H9 (cell line): ENCODE measurements around the gene APOL4. TPM values are rescaled to one million over a fixed set of nuclear protein-coding genes. Genes with fewer than 3 reads are reported as not detected.

Experiments used
- DNase-seq: peaks from one replicate; pipeline ENCODE4 v3.0.0-alpha.2; 2017
- H2AFZ ChIP-seq: one replicate; pipeline ENCODE4 v1.6.1; 2013; ENCODE audit warnings: mild to moderate bottlenecking, low read length, control low read depth, moderate library complexity
- H2AK5ac ChIP-seq: 2 replicates; pipeline ENCODE4 v1.6.1; 2013; ENCODE audit warnings: low read length, control low read depth, mixed read lengths; ENCODE audit not compliant: insufficient read length
- H2BK120ac ChIP-seq: one replicate; pipeline ENCODE4 v1.6.1; 2013; ENCODE audit warnings: low read depth, mild to moderate bottlenecking, low read length, control low read depth, inconsistent platforms; ENCODE audit not compliant: poor library complexity, severe bottlenecking
- H2BK12ac ChIP-seq: 2 replicates; pipeline ENCODE4 v1.6.1; 2013; ENCODE audit warnings: low read length, control low read depth, mixed read lengths, low read depth; ENCODE audit not compliant: insufficient read length
- H2BK15ac ChIP-seq: 2 replicates; pipeline ENCODE4 v1.6.1; 2013; ENCODE audit warnings: low read depth, low read length, control low read depth
- H2BK20ac ChIP-seq: one replicate; pipeline ENCODE4 v1.6.1; 2013; ENCODE audit warnings: low read depth, mild to moderate bottlenecking, low read length, control low read depth, inconsistent platforms; ENCODE audit not compliant: poor library complexity, severe bottlenecking
- H2BK5ac ChIP-seq: 2 replicates; pipeline ENCODE4 v1.6.1; 2013; ENCODE audit warnings: low read length, control low read depth, mixed read lengths; ENCODE audit not compliant: insufficient read length
- H3K14ac ChIP-seq: 2 replicates; pipeline ENCODE4 v1.6.1; 2013; ENCODE audit warnings: low read length, control low read depth; ENCODE audit not compliant: insufficient read depth
- H3K18ac ChIP-seq: 2 replicates; pipeline ENCODE4 v1.6.1; 2013; ENCODE audit warnings: low read depth, mild to moderate bottlenecking, mixed read lengths, low read length, control low read depth; ENCODE audit not compliant: insufficient read length
- H3K23ac ChIP-seq: 2 replicates; pipeline ENCODE4 v1.6.1; 2013; ENCODE audit warnings: low read length, control low read depth, mixed read lengths, low read depth; ENCODE audit not compliant: insufficient read length
- H3K23me2 ChIP-seq: 2 replicates; pipeline ENCODE4 v1.6.1; 2013; ENCODE audit warnings: low read depth, mild to moderate bottlenecking, mixed read lengths, low read length, control low read depth; ENCODE audit not compliant: insufficient read length, poor library complexity, severe bottlenecking
- H3K27ac ChIP-seq: 2 replicates; pipeline ENCODE4 v1.5.1; 2013; ENCODE audit warnings: low read length, control low read depth, mixed read lengths, low read depth; ENCODE audit not compliant: insufficient read length
- H3K27me3 ChIP-seq: 2 replicates; pipeline ENCODE4 v1.6.1; 2013; ENCODE audit warnings: low read length, control low read depth, inconsistent platforms; ENCODE audit not compliant: insufficient read depth
- H3K4ac ChIP-seq: 2 replicates; pipeline ENCODE4 v1.6.1; 2013; ENCODE audit warnings: low read depth, mild to moderate bottlenecking, control low read depth, inconsistent platforms, low read length, moderate library complexity
- H3K4me1 ChIP-seq: 2 replicates; pipeline ENCODE4 v1.6.1; 2013; ENCODE audit warnings: low read length, control low read depth, inconsistent platforms; ENCODE audit not compliant: insufficient read depth
- H3K4me2 ChIP-seq: 2 replicates; pipeline ENCODE4 v1.6.1; 2013; ENCODE audit warnings: low read length, control low read depth, mixed read lengths; ENCODE audit not compliant: insufficient read length, insufficient read depth
- H3K56ac ChIP-seq: 2 replicates; pipeline ENCODE4 v1.6.1; 2013; ENCODE audit warnings: low read depth, mild to moderate bottlenecking, mixed read lengths, low read length, control low read depth; ENCODE audit not compliant: insufficient read length
- H3K79me1 ChIP-seq: 2 replicates; pipeline ENCODE4 v1.6.1; 2013; ENCODE audit warnings: low read depth, mild to moderate bottlenecking, moderate library complexity, low read length, control low read depth, inconsistent platforms; ENCODE audit not compliant: insufficient read depth, poor library complexity, severe bottlenecking
- H3K79me2 ChIP-seq: 2 replicates; pipeline ENCODE4 v1.6.1; 2013; ENCODE audit warnings: low read length, control low read depth, inconsistent platforms; ENCODE audit not compliant: insufficient read depth
- H3K9ac ChIP-seq: 2 replicates; pipeline ENCODE4 v1.6.1; 2013; ENCODE audit warnings: low read length, control low read depth, mixed read lengths; ENCODE audit not compliant: insufficient read length; ENCODE audit errors: extremely low read depth
- H3K9me3 ChIP-seq: one replicate; pipeline ENCODE4 v1.6.1; 2013; ENCODE audit warnings: low read depth, low read length, inconsistent platforms; ENCODE audit not compliant: control insufficient read depth
- H3T11ph ChIP-seq: one replicate; pipeline ENCODE4 v1.6.1; 2013; ENCODE audit warnings: mild to moderate bottlenecking, low read length, control low read depth, inconsistent platforms
- H4K20me1 ChIP-seq: one replicate; pipeline ENCODE4 v1.6.1; 2013; ENCODE audit not compliant: control insufficient read depth, insufficient read length, insufficient read depth
- H4K5ac ChIP-seq: 2 replicates; pipeline ENCODE4 v1.6.1; 2013; ENCODE audit warnings: low read depth, mild to moderate bottlenecking, mixed read lengths, low read length, control low read depth; ENCODE audit not compliant: insufficient read length
- H4K8ac ChIP-seq: replicated peaks from 2 replicates; pipeline ENCODE4 v1.6.1; 2013; ENCODE audit warnings: low read length, control low read depth, mixed read lengths, low read depth; ENCODE audit not compliant: insufficient read length
- H4K91ac ChIP-seq: 2 replicates; pipeline ENCODE4 v1.6.1; 2013; ENCODE audit warnings: low read depth, mild to moderate bottlenecking, moderate library complexity, mixed read lengths, low read length, control low read depth; ENCODE audit not compliant: insufficient read length
- H3K27ac Mint-ChIP-seq, 3 experiments: 2 replicates in 2 of 3; 3 replicates in 1 of 3; pipeline ENCODE4 v1.8.0; 2020 to 2021; ENCODE audit warnings: mixed read lengths in 3 of 3, mild to moderate bottlenecking in 1 of 3, moderate library complexity in 1 of 3
- H3K27me3 Mint-ChIP-seq: 2 replicates; pipeline ENCODE4 v1.8.0; 2021; ENCODE audit warnings: low read depth, mild to moderate bottlenecking, moderate library complexity, mixed read lengths
- H3K36me3 Mint-ChIP-seq, 3 experiments: 2 replicates in 2 of 3; 3 replicates in 1 of 3; pipeline ENCODE4 v1.8.0; 2020 to 2021; ENCODE audit warnings: low read depth in 3 of 3, mixed read lengths in 3 of 3; ENCODE audit not compliant: insufficient read depth in 1 of 3
- H3K4me1 Mint-ChIP-seq, 2 experiments: 2 replicates each; pipeline ENCODE4 v1.8.0; 2020; ENCODE audit warnings: mixed read lengths in 2 of 2
- H3K4me3 Mint-ChIP-seq, 2 experiments: 2 replicates in 1 of 2; 3 replicates in 1 of 2; pipeline ENCODE4 v1.8.0; 2020 to 2021; ENCODE audit warnings: mild to moderate bottlenecking in 2 of 2, mixed read lengths in 2 of 2, moderate library complexity in 1 of 2
- H3K9me3 Mint-ChIP-seq, 2 experiments: 2 replicates in 1 of 2; 3 replicates in 1 of 2; pipeline ENCODE4 v1.8.0; 2020; ENCODE audit warnings: mild to moderate bottlenecking in 2 of 2, mixed read lengths in 2 of 2, moderate library complexity in 1 of 2
- WGBS: extraction: QIAGEN DNeasy Blood & Tissue Kit; methylation state at CpG from one replicate; pipeline ENCODE4 v1.1.7; 2013; ENCODE audit warnings: missing lambda C conversion rate, low lambda C conversion rate, mixed read lengths; ENCODE audit not compliant: insufficient read length; ENCODE audit errors: extremely low coverage; 5-methylcytosine and 5-hydroxymethylcytosine counted together
- total RNA-seq: library from RNA; stranded (reverse); gene quantifications from 2 replicates; pipeline ENCODE4 v1.2.1, GENCODE V29; 2021
- TF ChIP-seq, protein P1 (sequence below): fragments of 200-600 bp; sonication (generic); conservative IDR thresholded peaks from 3 replicates; pipeline ENCODE4 v1.8.0; 2021; ENCODE audit warnings: antibody characterized with exemption, mild to moderate bottlenecking

APOL4 gene
- total RNA-seq, 1 experiment from 2014 or later, result not detected

DNA sequence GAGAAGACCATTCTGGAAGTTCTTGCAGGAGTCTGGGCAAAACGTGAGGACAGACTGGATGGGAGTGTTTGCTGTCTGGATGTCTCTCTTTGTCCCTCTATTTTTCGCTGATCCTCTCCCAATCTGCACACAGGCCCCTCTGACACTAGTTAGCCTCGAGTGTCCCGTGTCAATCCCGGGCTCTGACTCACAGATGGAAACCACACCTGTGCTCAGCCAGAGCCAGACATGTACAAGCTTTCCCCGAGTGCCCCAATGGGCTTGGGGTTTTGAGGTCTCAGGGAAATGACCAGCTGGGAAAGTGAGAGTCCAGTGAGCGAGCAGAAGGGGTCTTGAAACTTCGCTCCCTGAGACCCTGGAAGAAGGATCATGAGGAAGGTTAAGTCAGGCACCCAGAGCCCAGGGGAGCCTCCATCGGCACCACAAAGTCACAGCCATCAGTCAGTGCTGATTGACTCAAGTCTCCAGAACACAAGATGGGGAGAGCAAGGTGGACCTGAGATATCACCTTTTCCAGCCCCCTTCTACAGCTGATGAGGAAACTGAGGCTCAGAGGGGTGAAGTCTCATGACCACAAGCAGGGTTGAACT lies 23.8 kb upstream of the APOL4 start:
- Histone ChIP-seq H3K27me3 (no peaks in the 10 kb centered on the region), H3K9me3 (no peaks in the 10 kb centered on the region), H4K5ac (no peak overlapping the region), H2BK15ac (no peak overlapping the region), H4K91ac (no peak overlapping the region), H3K27ac (no peak overlapping the region), H2AFZ (no peak overlapping the region), H3K4me2 (no peak overlapping the region), H2BK20ac (no peak overlapping the region), H3K23ac (no peak overlapping the region), H3T11ph (no peak overlapping the region), H2AK5ac (no peak overlapping the region), H3K56ac (no peak overlapping the region), H3K4ac (no peak overlapping the region), H4K8ac (no peak overlapping the region), H3K18ac (no peak overlapping the region), H4K20me1 (no peaks in the 10 kb centered on the region), H3K4me1 (no peaks in the 10 kb centered on the region), H2BK12ac (no peak overlapping the region), H3K23me2 (no peaks in the 10 kb centered on the region), H3K9ac (no peak overlapping the region), H3K79me1 (no peaks in the 10 kb centered on the region), H2BK120ac (no peak overlapping the region), H3K14ac (no peak overlapping the region), H3K79me2 (no peaks in the 10 kb centered on the region), H2BK5ac (no peak overlapping the region)
- no peak overlapping the region for H3K27ac Mint-ChIP-seq
- H3K4me1 Mint-ChIP-seq, result peaks cover 17 to 25% of the 10 kb centered on the region in 2 experiments
- TF ChIP-seq, protein P1, sequence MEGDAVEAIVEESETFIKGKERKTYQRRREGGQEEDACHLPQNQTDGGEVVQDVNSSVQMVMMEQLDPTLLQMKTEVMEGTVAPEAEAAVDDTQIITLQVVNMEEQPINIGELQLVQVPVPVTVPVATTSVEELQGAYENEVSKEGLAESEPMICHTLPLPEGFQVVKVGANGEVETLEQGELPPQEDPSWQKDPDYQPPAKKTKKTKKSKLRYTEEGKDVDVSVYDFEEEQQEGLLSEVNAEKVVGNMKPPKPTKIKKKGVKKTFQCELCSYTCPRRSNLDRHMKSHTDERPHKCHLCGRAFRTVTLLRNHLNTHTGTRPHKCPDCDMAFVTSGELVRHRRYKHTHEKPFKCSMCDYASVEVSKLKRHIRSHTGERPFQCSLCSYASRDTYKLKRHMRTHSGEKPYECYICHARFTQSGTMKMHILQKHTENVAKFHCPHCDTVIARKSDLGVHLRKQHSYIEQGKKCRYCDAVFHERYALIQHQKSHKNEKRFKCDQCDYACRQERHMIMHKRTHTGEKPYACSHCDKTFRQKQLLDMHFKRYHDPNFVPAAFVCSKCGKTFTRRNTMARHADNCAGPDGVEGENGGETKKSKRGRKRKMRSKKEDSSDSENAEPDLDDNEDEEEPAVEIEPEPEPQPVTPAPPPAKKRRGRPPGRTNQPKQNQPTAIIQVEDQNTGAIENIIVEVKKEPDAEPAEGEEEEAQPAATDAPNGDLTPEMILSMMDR, result no peak
- no peaks in the 10 kb centered on the region; a peak in 1 of 5 replicates for H3K9me3 Mint-ChIP-seq
- peaks cover 7 to 35% (median 31%) of the 10 kb centered on the region in 3 experiments for H3K36me3 Mint-ChIP-seq
- H3K27me3 Mint-ChIP-seq, result peaks cover 2% of the 10 kb centered on the region; the same call in 1 of the 2 replicates
- WGBS, result no CpG with 5 or more reads among the region's 9 CpGs
- no peak for DNase-seq
- H3K4me3 Mint-ChIP-seq, result no peak overlapping the region
